Panc1 (cell line): ENCODE results near the gene GDPD2. TPM values are rescaled to one million over a fixed set of nuclear protein-coding genes. Genes with fewer than 3 reads are reported as not detected.

Experiments
- ATAC-seq: fragments of 200-7000 bp; cut with Tn5 transposase; 2 replicates; pipeline ENCODE4 v1.9.1; 2020; ENCODE audit warnings: mild to moderate bottlenecking, moderate library complexity
- BruUV-seq: library from RNA; stranded (reverse); fragments of 400-500 nt; replicated peaks from 2 replicates; lab custom pipeline; 2021; lab: Mats Ljungman, UMichigan
- CTCF ChIA-PET: fragments of 300-600 bp; sonication (Branson Sonifier 250); formaldehyde crosslinking; loops from one replicate; lab custom pipeline; 2022; ENCODE audit warnings: antibody characterized with exemption; lab: Charles Lee
- POLR2A ChIA-PET: fragments of 300-600 bp; sonication (Branson Sonifier 250); formaldehyde crosslinking; loops from one replicate; lab custom pipeline; 2022; ENCODE audit warnings: antibody characterized with exemption; lab: Charles Lee
- DNase-seq: peaks from one replicate; pipeline ENCODE4 v3.0.0-alpha.2; 2010; ENCODE audit warnings: low read depth, low spot score
- H3K27ac ChIP-seq: 2 replicates; pipeline ENCODE4 v1.5.1; 2011; ENCODE audit warnings: mild to moderate bottlenecking, low read length, inconsistent platforms
- H3K27me3 ChIP-seq: fragments of 200-500 bp; sonication (Bioruptor generic); 2 replicates; pipeline ENCODE4 v1.6.0; 2014; ENCODE audit warnings: low read length, inconsistent platforms; ENCODE audit not compliant: control insufficient read depth, insufficient read depth
- H3K36me3 ChIP-seq: fragments of 200-500 bp; sonication (Bioruptor generic); 2 replicates; pipeline ENCODE4 v1.5.1; 2014; ENCODE audit warnings: inconsistent platforms, mild to moderate bottlenecking, low read length, moderate library complexity; ENCODE audit not compliant: control insufficient read depth, insufficient read depth
- H3K4me1 ChIP-seq: 2 replicates; pipeline ENCODE4 v1.5.1; 2011; ENCODE audit warnings: inconsistent platforms, mild to moderate bottlenecking, low read length, moderate library complexity; ENCODE audit not compliant: control insufficient read depth, insufficient read depth
- H3K4me3 ChIP-seq, 2 experiments: 2 replicates each; pipeline ENCODE4 v1.5.1; 2011 to 2012; ENCODE audit warnings: low read depth in 2 of 2, low read length in 2 of 2, mild to moderate bottlenecking in 2 of 2, inconsistent platforms in 1 of 2, moderate library complexity in 1 of 2
- H3K9me3 ChIP-seq: fragments of 200-500 bp; sonication (Bioruptor generic); 2 replicates; pipeline ENCODE4 v1.5.1; 2014; ENCODE audit warnings: low read depth, mild to moderate bottlenecking, inconsistent platforms, low read length, moderate library complexity; ENCODE audit not compliant: control insufficient read depth, insufficient read depth
- CTCF ChIP-seq: fragments of 450-650 bp; IDR thresholded peaks from 2 replicates; pipeline ENCODE4 v1.5.1; 2017; ENCODE audit warnings: mild to moderate bottlenecking
- POLR2AphosphoS5 ChIP-seq: IDR thresholded peaks from 2 replicates; pipeline ENCODE4 v1.6.1; 2012; ENCODE audit warnings: mild to moderate bottlenecking, low read depth, low read length, moderate library complexity
- REST ChIP-seq, 2 experiments: IDR thresholded peaks; 2 replicates each; pipeline ENCODE4 v1.6.1; 2011 to 2012; ENCODE audit warnings: low read depth in 2 of 2, control low read depth in 1 of 2, low read length in 1 of 2, mild to moderate bottlenecking in 1 of 2, moderate library complexity in 1 of 2; ENCODE audit not compliant: insufficient read depth in 1 of 2
- SIN3A ChIP-seq: IDR thresholded peaks from 2 replicates; pipeline ENCODE4 v1.6.1; 2012; ENCODE audit warnings: low read depth, mild to moderate bottlenecking, low read length, moderate library complexity, borderline replicate concordance; ENCODE audit not compliant: insufficient read depth
- TCF7L2 ChIP-seq: IDR thresholded peaks from 2 replicates; pipeline ENCODE4 v1.6.1; 2011; ENCODE audit warnings: mild to moderate bottlenecking, low read depth, low read length, inconsistent platforms
- in situ Hi-C: cut with HindIII; loops from 2 replicates; pipeline ENCODE4 v1.10.0; 2016; ENCODE audit warnings: low sequenced_read_pairs, low pct_unique_long_range_greater_than_20kb
- intact Hi-C: fragments of 100-400 bp; cut with micrococcal nuclease; formaldehyde crosslinking; loops from one replicate; pipeline ENCODE4 v1.10.0; 2022; ENCODE audit not compliant: unreplicated experiment
- total RNA-seq: library from RNA; stranded (reverse); gene quantifications from one replicate; pipeline ENCODE4 v1.2.1, GENCODE V29; 2021; ENCODE audit not compliant: unreplicated experiment

The GDPD2 gene
- total RNA-seq, 1 experiment from 2014 or later, result 0.33 TPM

- intact Hi-C loops, result no loop called here
- no peaks in the 10 kb centered on the region for H3K9me3 ChIP-seq
- ATAC-seq (no peak), DNase-seq (no peak)
- ChIA-PET POLR2A (no interaction called here), CTCF (no interaction called here)
- TF ChIP-seq POLR2AphosphoS5 (no peak), SIN3A (no peak), REST (IDR thresholded peaks at IDR 0.05; ENCODE audit: insufficient read depth in 1 of 2, low read depth in 2 of 2, low read length in 1 of 2) (no peak), CTCF (no peak), TCF7L2 (no peak)
- BruUV-seq, result no TSS peak
- in situ Hi-C loops, result no loop called here
- H3K4me1 ChIP-seq, result no peaks in the 10 kb centered on the region
- H3K4me3 ChIP-seq, result no peak overlapping the region
- H3K27me3 ChIP-seq, result peaks cover 8% of the 10 kb centered on the region
- H3K27ac ChIP-seq, result no peak overlapping the region
- no peaks in the 10 kb centered on the region for H3K36me3 ChIP-seq
Observed at GRCh38 chrX:70445951-70446350, 22.8 kb downstream of the GDPD2 start.

- CTCF ChIA-PET, result no interaction called here
Observed at GRCh38 chrX:70446380-70447350, 23.6 kb downstream of the GDPD2 start.

More at GRCh38 chrX:70446380-70447350, 23.6 kb downstream of the GDPD2 start:
- no TSS peak for BruUV-seq
- no peak overlapping the region for H3K4me3 ChIP-seq
- peaks cover 8% of the 10 kb centered on the region for H3K27me3 ChIP-seq
- no peaks in the 10 kb centered on the region for H3K4me1 ChIP-seq
- no peaks in the 10 kb centered on the region for H3K9me3 ChIP-seq
- intact Hi-C loops (no loop called here), in situ Hi-C loops (no loop called here)
- H3K36me3 ChIP-seq, result no peaks in the 10 kb centered on the region
- POLR2A ChIA-PET, result no interaction called here
- H3K27ac ChIP-seq, result no peak overlapping the region
- DNase-seq, result no peak
- TF ChIP-seq TCF7L2, result no peak
- TF ChIP-seq POLR2AphosphoS5, result no peak
- no peak for TF ChIP-seq SIN3A
- no peak for TF ChIP-seq CTCF
- TF ChIP-seq REST (IDR thresholded peaks at IDR 0.05; ENCODE audit: insufficient read depth in 1 of 2, low read depth in 2 of 2, low read length in 1 of 2), result no peak
- no peak for ATAC-seq
